Measurements from ENCODE around the gene TBC1D5. TPM values are rescaled to one million over a fixed set of nuclear protein-coding genes. Genes with fewer than 3 reads are reported as not detected.

The TBC1D5 gene
- total and polyA plus RNA-seq, 4 donors: 34.6 to 135 (median 69.1) TPM

GRCh38 chr3:17278006-17278405 is 464.4 kb downstream of the TBC1D5 start:
- Histone ChIP-seq H3K27me3 (ENCODE audit: control insufficient read depth, insufficient read depth, low read length) (no peaks in the 10 kb centered on the region), H3K4me1 (ENCODE audit: control insufficient read depth, insufficient read depth, low read length) (no peaks in the 10 kb centered on the region), H3K36me3 (ENCODE audit: control insufficient read depth, insufficient read depth, low read length) (no peaks in the 10 kb centered on the region), H3K4me3 (ENCODE audit: low read depth, low read length) (no peak overlapping the region), H3K27ac (ENCODE audit: low read depth, low read length) (no peak overlapping the region), H3K9me3 (ENCODE audit: control insufficient read depth, insufficient read depth, low read length) (no peaks in the 10 kb centered on the region)
- WGBS (ENCODE audit: insufficient coverage): no CpG with 5 or more reads among the region's 2 CpGs
- DNase-seq (ENCODE audit: low read depth in 4 of 6, low spot score in 6 of 6): no peak

- Histone ChIP-seq H3K4me3 (ENCODE audit: low read depth, low read length) (no peak overlapping the region), H3K27me3 (ENCODE audit: control insufficient read depth, insufficient read depth, low read length) (no peaks in the 10 kb centered on the region), H3K27ac (ENCODE audit: low read depth, low read length) (no peak overlapping the region), H3K9me3 (ENCODE audit: control insufficient read depth, insufficient read depth, low read length) (no peaks in the 10 kb centered on the region), H3K4me1 (ENCODE audit: control insufficient read depth, insufficient read depth, low read length) (no peaks in the 10 kb centered on the region), H3K36me3 (ENCODE audit: control insufficient read depth, insufficient read depth, low read length) (no peaks in the 10 kb centered on the region)
- DNase-seq (ENCODE audit: low read depth in 4 of 6, low spot score in 6 of 6): peak in 2 of 6 donors; percentile 43 to 51
- no CpG with 5 or more reads among the region's 5 CpGs for WGBS (ENCODE audit: insufficient coverage)
Measured at GRCh38 chr3:17266846-17267245, 475.6 kb downstream of the TBC1D5 start.

GRCh38 chr3:17261627-17262369 is 480.6 kb downstream of the TBC1D5 start:
- no peaks in the 10 kb centered on the region for H3K4me1 ChIP-seq (ENCODE audit: control insufficient read depth, insufficient read depth, low read length)
- no peaks in the 10 kb centered on the region for H3K9me3 ChIP-seq (ENCODE audit: control insufficient read depth, insufficient read depth, low read length)
- H3K36me3 ChIP-seq (ENCODE audit: control insufficient read depth, insufficient read depth, low read length): no peaks in the 10 kb centered on the region
- DNase-seq (ENCODE audit: low read depth in 4 of 6, low spot score in 6 of 6): no peak
- no peak overlapping the region for H3K4me3 ChIP-seq (ENCODE audit: low read depth, low read length)
- H3K27me3 ChIP-seq (ENCODE audit: control insufficient read depth, insufficient read depth, low read length): no peaks in the 10 kb centered on the region
- WGBS (ENCODE audit: insufficient coverage): no CpG with 5 or more reads among the region's 3 CpGs
- no peak overlapping the region for H3K27ac ChIP-seq (ENCODE audit: low read depth, low read length)

GRCh38 chr3:17260257-17260656 is 482.2 kb downstream of the TBC1D5 start:
- DNase-seq (ENCODE audit: low read depth in 4 of 6, low spot score in 6 of 6): peak in 1 of 6 donors; percentile 10
- no peaks in the 10 kb centered on the region for H3K4me1 ChIP-seq (ENCODE audit: control insufficient read depth, insufficient read depth, low read length)
- no peaks in the 10 kb centered on the region for H3K27me3 ChIP-seq (ENCODE audit: control insufficient read depth, insufficient read depth, low read length)
- no peak overlapping the region for H3K4me3 ChIP-seq (ENCODE audit: low read depth, low read length)
- no peak overlapping the region for H3K27ac ChIP-seq (ENCODE audit: low read depth, low read length)
- no peaks in the 10 kb centered on the region for H3K36me3 ChIP-seq (ENCODE audit: control insufficient read depth, insufficient read depth, low read length)
- H3K9me3 ChIP-seq (ENCODE audit: control insufficient read depth, insufficient read depth, low read length): no peaks in the 10 kb centered on the region

- WGBS (ENCODE audit: insufficient coverage): 60% methylated on average over 1 of the region's 5 CpGs
- Histone ChIP-seq H3K4me1 (ENCODE audit: control insufficient read depth, insufficient read depth, low read length) (no peaks in the 10 kb centered on the region), H3K4me3 (ENCODE audit: low read depth, low read length) (no peak overlapping the region), H3K36me3 (ENCODE audit: control insufficient read depth, insufficient read depth, low read length) (no peaks in the 10 kb centered on the region), H3K27me3 (ENCODE audit: control insufficient read depth, insufficient read depth, low read length) (no peaks in the 10 kb centered on the region), H3K27ac (ENCODE audit: low read depth, low read length) (no peak overlapping the region), H3K9me3 (ENCODE audit: control insufficient read depth, insufficient read depth, low read length) (no peaks in the 10 kb centered on the region)
- DNase-seq (ENCODE audit: low read depth in 4 of 6, low spot score in 6 of 6): peak in 2 of 6 donors; percentile 14 to 36
Measured at GRCh38 chr3:17259685-17260084, 482.7 kb downstream of the TBC1D5 start.

- H3K36me3 ChIP-seq (ENCODE audit: control insufficient read depth, insufficient read depth, low read length): no peaks in the 10 kb centered on the region
- no peaks in the 10 kb centered on the region for H3K27me3 ChIP-seq (ENCODE audit: control insufficient read depth, insufficient read depth, low read length)
- H3K9me3 ChIP-seq (ENCODE audit: control insufficient read depth, insufficient read depth, low read length): no peaks in the 10 kb centered on the region
- H3K4me1 ChIP-seq (ENCODE audit: control insufficient read depth, insufficient read depth, low read length): no peaks in the 10 kb centered on the region
- H3K27ac ChIP-seq (ENCODE audit: low read depth, low read length): no peak overlapping the region
- no CpG with 5 or more reads among the region's 3 CpGs for WGBS (ENCODE audit: insufficient coverage)
- no peak overlapping the region for H3K4me3 ChIP-seq (ENCODE audit: low read depth, low read length)
- DNase-seq (ENCODE audit: low read depth in 4 of 6, low spot score in 6 of 6): peak in 5 of 6 donors; percentile 28 to 86 (median 32)
Measured at GRCh38 chr3:17258823-17259436, 483.5 kb downstream of the TBC1D5 start.

GRCh38 chr3:17257269-17257668 is 485.2 kb downstream of the TBC1D5 start:
- Histone ChIP-seq H3K9me3 (ENCODE audit: control insufficient read depth, insufficient read depth, low read length) (no peaks in the 10 kb centered on the region), H3K27me3 (ENCODE audit: control insufficient read depth, insufficient read depth, low read length) (no peaks in the 10 kb centered on the region), H3K4me3 (ENCODE audit: low read depth, low read length) (no peak overlapping the region), H3K36me3 (ENCODE audit: control insufficient read depth, insufficient read depth, low read length) (no peaks in the 10 kb centered on the region), H3K27ac (ENCODE audit: low read depth, low read length) (no peak overlapping the region), H3K4me1 (ENCODE audit: control insufficient read depth, insufficient read depth, low read length) (no peaks in the 10 kb centered on the region)
- no peak for DNase-seq (ENCODE audit: low read depth in 4 of 6, low spot score in 6 of 6)

- H3K27ac ChIP-seq (ENCODE audit: low read depth, low read length): no peak overlapping the region
- no peaks in the 10 kb centered on the region for H3K27me3 ChIP-seq (ENCODE audit: control insufficient read depth, insufficient read depth, low read length)
- no peak for DNase-seq (ENCODE audit: low read depth in 4 of 6, low spot score in 6 of 6)
- no peaks in the 10 kb centered on the region for H3K36me3 ChIP-seq (ENCODE audit: control insufficient read depth, insufficient read depth, low read length)
- no CpG with 5 or more reads among the region's 1 CpG for WGBS (ENCODE audit: insufficient coverage)
- no peak overlapping the region for H3K4me3 ChIP-seq (ENCODE audit: low read depth, low read length)
- no peaks in the 10 kb centered on the region for H3K9me3 ChIP-seq (ENCODE audit: control insufficient read depth, insufficient read depth, low read length)
- H3K4me1 ChIP-seq (ENCODE audit: control insufficient read depth, insufficient read depth, low read length): no peaks in the 10 kb centered on the region
Measured at GRCh38 chr3:17243621-17244020, 498.8 kb downstream of the TBC1D5 start.

GRCh38 chr3:17239417-17239816 is 503.0 kb downstream of the TBC1D5 start:
- H3K9me3 ChIP-seq (ENCODE audit: control insufficient read depth, insufficient read depth, low read length): no peaks in the 10 kb centered on the region
- H3K4me1 ChIP-seq (ENCODE audit: control insufficient read depth, insufficient read depth, low read length): no peaks in the 10 kb centered on the region
- no peaks in the 10 kb centered on the region for H3K36me3 ChIP-seq (ENCODE audit: control insufficient read depth, insufficient read depth, low read length)
- H3K27me3 ChIP-seq (ENCODE audit: control insufficient read depth, insufficient read depth, low read length): no peaks in the 10 kb centered on the region
- no peak for DNase-seq (ENCODE audit: low read depth in 4 of 6, low spot score in 6 of 6)
- no peak overlapping the region for H3K27ac ChIP-seq (ENCODE audit: low read depth, low read length)
- no peak overlapping the region for H3K4me3 ChIP-seq (ENCODE audit: low read depth, low read length)

GRCh38 chr3:17238023-17238422 is 504.4 kb downstream of the TBC1D5 start:
- Histone ChIP-seq H3K4me3 (ENCODE audit: low read depth, low read length) (no peak overlapping the region), H3K9me3 (ENCODE audit: control insufficient read depth, insufficient read depth, low read length) (no peaks in the 10 kb centered on the region), H3K27me3 (ENCODE audit: control insufficient read depth, insufficient read depth, low read length) (no peaks in the 10 kb centered on the region), H3K4me1 (ENCODE audit: control insufficient read depth, insufficient read depth, low read length) (no peaks in the 10 kb centered on the region), H3K27ac (ENCODE audit: low read depth, low read length) (no peak overlapping the region), H3K36me3 (ENCODE audit: control insufficient read depth, insufficient read depth, low read length) (no peaks in the 10 kb centered on the region)
- DNase-seq (ENCODE audit: low read depth in 4 of 6, low spot score in 6 of 6): no peak

Data from spinal cord (tissue), 10 donors.